K562 treated with DMSO at 1 percent for 24 hours (cell line): Measurements from ENCODE around the gene IGF1. TPM values are rescaled to one million over a fixed set of nuclear protein-coding genes. Genes with fewer than 3 reads are reported as not detected.

ENCODE experiments used
- total RNA-seq: library from RNA; unstranded; fragments of 300-600 nt; gene quantifications from 2 replicates; pipeline ENCODE4 v1.2.3, GENCODE V29; 2022; ENCODE audit warnings: low read depth; ENCODE audit not compliant: insufficient read depth

IGF1 gene
- total RNA-seq: 3.2 and 5.0 TPM in 2 replicates

DNA sequence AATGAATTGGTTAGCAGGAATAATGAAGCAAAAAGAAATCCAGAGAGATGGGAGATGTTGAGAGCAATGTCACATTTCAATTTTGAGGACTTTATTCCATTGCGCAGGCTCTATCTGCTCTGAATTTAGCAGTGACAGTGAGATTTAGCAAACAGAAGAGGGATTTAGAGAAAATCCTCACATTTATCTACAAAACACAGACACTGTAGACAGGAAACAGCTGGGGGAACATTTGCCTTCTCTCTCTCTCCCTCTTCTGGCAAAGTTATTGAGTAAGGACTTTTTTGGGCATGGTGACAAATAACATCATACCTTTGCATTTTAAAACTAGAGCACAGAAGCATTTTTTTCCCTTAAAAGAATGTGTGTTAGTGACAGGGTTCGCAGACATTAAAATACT is at the start of gene IGF1:
IGF1 (minus strand) TSS at position 158 of the 400 bp plus-strand sequence. CDS start 182 bp downstream, outside the sequence.

